MM.1S (cell line): Measurements from ENCODE around the gene ASGR1.
"Not testable (repeated sequence)": the region's sequence is repeated elsewhere in the genome, so short reads cannot be mapped to it uniquely, and the experiment has no call there.

Source experiments
- CTCF ChIP-seq: fragments of 300-600 bp; sonication (generic); IDR thresholded peaks from 2 replicates; pipeline ENCODE4 v1.5.1; 2016; ENCODE audit warnings: antibody characterized with exemption, low read length, mixed read lengths
- EZH2 ChIP-seq: fragments of 300-600 bp; sonication (generic); optimal IDR thresholded peaks from 2 replicates; pipeline ENCODE3; 2017; ENCODE audit warnings: low read depth, mild to moderate bottlenecking, antibody characterized with exemption, low read length, mixed read lengths

GRCh38 chr17:7127501-7127900 is 51.7 kb downstream of the ASGR1 start:
- not testable (repeated sequence) for TF ChIP-seq CTCF, EZH2
